Stomach smooth muscle (tissue), 2 donors: ENCODE data around the gene MAK.
A peak's percentile ranks its signal among the peaks of the same experiment; 100 is the strongest.
"Not testable (repeated sequence)": the region's sequence is repeated elsewhere in the genome, so short reads cannot be mapped to it uniquely, and the experiment has no call there.

Source experiments
- H3K27ac ChIP-seq: one replicate; pipeline ENCODE4 v1.7.0; 2013; ENCODE audit warnings: mild to moderate bottlenecking, low read length, inconsistent platforms
- H3K27me3 ChIP-seq, 2 donors: one replicate each; pipeline ENCODE4 v1.7.0; 2013; ENCODE audit warnings: low read length in 2 of 2; ENCODE audit not compliant: insufficient read depth in 2 of 2, control insufficient read depth in 1 of 2
- H3K36me3 ChIP-seq, 2 donors: one replicate each; pipeline ENCODE4 v1.7.0; 2013; ENCODE audit warnings: low read length in 2 of 2; ENCODE audit not compliant: control insufficient read depth in 2 of 2, insufficient read depth in 2 of 2
- H3K4me1 ChIP-seq: one replicate; pipeline ENCODE4 v1.7.0; 2013; ENCODE audit warnings: low read length; ENCODE audit not compliant: control insufficient read depth, insufficient read depth
- H3K4me3 ChIP-seq, 2 donors: one replicate each; pipeline ENCODE4 v1.7.0; 2013; ENCODE audit warnings: low read length in 2 of 2
- H3K9ac ChIP-seq, 2 donors: one replicate each; pipeline ENCODE4 v1.7.0; 2013; ENCODE audit warnings: low read length in 2 of 2, mild to moderate bottlenecking in 1 of 2
- H3K9me3 ChIP-seq, 2 donors: one replicate each; pipeline ENCODE4 v1.7.0; 2013; ENCODE audit warnings: low read length in 2 of 2; ENCODE audit not compliant: control insufficient read depth in 2 of 2
- donor health status: healthy.
- donor health status: Pancreatic carcinoma.

The MAK gene

DNA sequence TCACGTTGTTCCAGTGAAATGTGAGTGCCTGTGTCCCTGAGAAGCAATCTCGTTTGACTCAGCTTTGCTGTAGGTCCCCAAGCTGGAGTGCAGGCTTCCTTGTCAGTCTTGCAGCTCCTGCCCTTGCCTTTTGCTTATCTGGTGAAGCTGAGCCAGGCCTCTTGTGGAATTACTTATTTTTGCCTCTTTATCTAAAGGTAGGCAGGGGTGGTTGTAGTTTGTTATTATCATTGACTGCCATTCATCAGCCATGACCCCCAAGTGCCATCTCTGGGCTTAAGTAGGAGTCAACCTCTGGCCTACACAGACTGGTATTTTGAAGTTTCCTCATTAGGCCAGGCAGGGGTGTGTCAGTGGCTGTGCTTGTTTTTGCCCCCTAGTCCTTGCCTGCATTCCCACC is 88.6 kb downstream of the MAK start:
- peaks cover 22% of the 10 kb centered on the region for H3K4me1 ChIP-seq
- H3K4me3 ChIP-seq = peak overlapping the region in 1 of 2 donors; percentile 93
- H3K9me3 ChIP-seq = no peaks in the 10 kb centered on the region
- no peak overlapping the region for H3K27ac ChIP-seq
- H3K36me3 ChIP-seq = peaks cover 24 to 26% of the 10 kb centered on the region in 2 donors
- H3K27me3 ChIP-seq = no peaks in the 10 kb centered on the region
- no peak overlapping the region for H3K9ac ChIP-seq

DNA sequence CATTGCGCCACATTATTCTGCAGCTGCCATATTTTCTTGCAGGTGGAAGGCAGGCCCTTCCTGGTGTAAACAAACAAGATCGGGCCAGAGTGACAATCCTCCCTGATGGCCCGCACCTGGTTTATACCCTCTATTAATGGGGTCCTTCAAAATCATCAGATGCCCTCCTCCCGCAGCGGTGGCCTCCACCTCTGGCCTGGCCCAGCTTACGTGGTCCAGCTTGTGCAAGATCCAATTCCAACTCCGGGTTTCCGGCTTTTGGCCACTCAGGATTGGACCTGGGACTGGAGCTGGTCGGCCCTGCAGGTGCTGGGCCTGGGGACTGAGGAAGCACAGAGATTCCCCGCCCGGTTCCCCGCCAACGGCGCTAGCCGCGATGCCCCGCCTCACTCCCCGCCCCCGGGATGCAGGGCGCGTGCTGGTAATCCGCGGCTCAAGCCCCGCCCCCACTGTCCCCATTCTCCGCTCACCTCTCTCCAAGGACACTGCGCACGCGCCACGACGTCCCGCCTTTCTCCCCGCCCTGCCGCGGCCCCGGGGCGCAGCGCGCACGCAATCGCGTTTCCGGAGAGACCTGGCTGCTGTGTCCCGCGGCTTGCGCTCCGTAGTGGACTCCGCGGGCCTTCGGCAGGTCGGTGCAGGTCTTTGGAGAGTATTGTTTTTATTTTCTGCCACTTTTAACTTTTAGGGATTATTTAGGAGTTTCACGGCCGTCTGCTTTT is 90.9 kb downstream of the MAK start, which contains the start of gene TMEM14B:
Gene TMEM14B, plus strand, starts transcription at position 555 of the 722 bp plus-strand sequence. CDS start 1,441 bp downstream, outside the sequence.
- H3K27ac ChIP-seq = peak within 1 kb of the TSS; percentile 70
- H3K4me1 ChIP-seq = peaks cover 22% of the 10 kb centered on the region
- peak within 1 kb of the TSS; percentile 92 to 95 for H3K9ac ChIP-seq
- H3K9me3 ChIP-seq = no peaks in the 10 kb centered on the region
- H3K36me3 ChIP-seq = peaks cover 11 to 18% of the 10 kb centered on the region in 2 donors
- peak within 1 kb of the TSS; percentile 92 to 93 for H3K4me3 ChIP-seq
- H3K27me3 ChIP-seq = no peaks in the 10 kb centered on the region

- Histone ChIP-seq H3K27ac (peak overlapping the region; percentile 59), H3K9ac (peak overlapping the region; percentile 73 to 78)
Observed at GRCh38 chr6:10746915-10747250, 91.5 kb downstream of the MAK start.

DNA sequence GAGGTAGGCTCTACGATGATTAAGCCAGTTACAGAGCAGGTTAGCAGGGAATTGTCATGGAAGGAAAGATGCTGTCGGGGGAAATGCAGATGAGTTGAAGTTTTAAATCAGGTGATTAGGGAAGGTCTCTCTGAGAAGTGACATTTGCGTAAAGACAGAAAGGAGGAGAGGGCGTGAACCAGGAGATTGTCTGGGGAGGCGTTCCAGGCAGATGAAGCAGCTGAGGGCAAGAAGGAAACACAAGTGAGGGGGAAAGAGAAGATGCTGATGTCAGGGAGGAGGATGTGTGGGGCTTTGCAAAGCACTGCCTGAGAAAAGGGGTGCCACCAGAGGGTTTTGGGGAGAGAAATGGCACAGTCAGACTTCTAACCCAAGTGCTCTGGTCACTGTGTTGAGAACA is 93.2 kb downstream of the MAK start:
- Histone ChIP-seq H3K27ac (no peak overlapping the region), H3K4me3 (no peak overlapping the region), H3K9me3 (no peaks in the 10 kb centered on the region), H3K4me1 (peaks cover 22% of the 10 kb centered on the region), H3K27me3 (no peaks in the 10 kb centered on the region), H3K9ac (no peak overlapping the region), H3K36me3 (peaks cover 8 to 11% of the 10 kb centered on the region in 2 donors)

More at GRCh38 chr6:10746915-10747250, 91.5 kb downstream of the MAK start:
- Histone ChIP-seq H3K4me3 (peak overlapping the region; percentile 88 to 93), H3K4me1 (peaks cover 22% of the 10 kb centered on the region), H3K9me3 (no peaks in the 10 kb centered on the region), H3K27me3 (no peaks in the 10 kb centered on the region), H3K36me3 (peaks cover 15 to 18% of the 10 kb centered on the region in 2 donors)

- no peak overlapping the region for H3K4me3 ChIP-seq
- H3K4me1 ChIP-seq = peaks cover 10% of the 10 kb centered on the region
- no peak overlapping the region for H3K27ac ChIP-seq
- H3K36me3 ChIP-seq = peaks cover 2 to 9% of the 10 kb centered on the region in 2 donors
- no peaks in the 10 kb centered on the region for H3K9me3 ChIP-seq
- H3K27me3 ChIP-seq = no peaks in the 10 kb centered on the region
- no peak overlapping the region for H3K9ac ChIP-seq
Observed at GRCh38 chr6:10743515-10743914, 94.8 kb downstream of the MAK start.

- Histone ChIP-seq H3K27ac (no peak overlapping the region), H3K4me3 (no peak overlapping the region), H3K27me3 (no peaks in the 10 kb centered on the region), H3K9me3 (no peaks in the 10 kb centered on the region), H3K9ac (no peak overlapping the region), H3K36me3 (peaks cover 2 to 9% of the 10 kb centered on the region in 2 donors), H3K4me1 (peaks cover 3% of the 10 kb centered on the region)
Observed at GRCh38 chr6:10742251-10742650, 96.1 kb downstream of the MAK start.

DNA sequence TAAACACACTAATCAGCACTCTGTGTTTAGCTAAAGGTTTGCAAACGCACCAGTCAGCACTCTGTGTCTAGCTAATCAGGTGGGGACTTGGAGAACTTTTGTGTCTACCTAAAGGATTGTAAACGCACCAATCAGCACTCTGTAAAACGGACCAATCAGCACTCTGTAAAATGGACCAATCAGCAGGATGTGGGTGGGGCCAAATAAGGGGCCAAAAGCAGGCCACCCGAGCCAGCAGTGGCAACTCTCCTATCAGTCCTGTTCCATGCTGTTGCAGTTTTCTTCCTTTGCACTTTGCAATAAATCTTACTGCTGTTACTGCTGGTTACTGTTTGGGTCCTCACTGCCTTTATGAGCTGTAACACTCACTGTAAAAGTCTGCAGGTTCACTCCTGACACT is 96.7 kb downstream of the MAK start:
- not testable (repeated sequence) for H3K4me1 ChIP-seq, H3K36me3 ChIP-seq, H3K27me3 ChIP-seq, H3K4me3 ChIP-seq, H3K9ac ChIP-seq, H3K9me3 ChIP-seq, H3K27ac ChIP-seq

- no peak overlapping the region for H3K4me3 ChIP-seq
- H3K27me3 ChIP-seq = no peaks in the 10 kb centered on the region
- no peak overlapping the region for H3K27ac ChIP-seq
Observed at GRCh38 chr6:10740061-10740460, 98.3 kb downstream of the MAK start.

DNA sequence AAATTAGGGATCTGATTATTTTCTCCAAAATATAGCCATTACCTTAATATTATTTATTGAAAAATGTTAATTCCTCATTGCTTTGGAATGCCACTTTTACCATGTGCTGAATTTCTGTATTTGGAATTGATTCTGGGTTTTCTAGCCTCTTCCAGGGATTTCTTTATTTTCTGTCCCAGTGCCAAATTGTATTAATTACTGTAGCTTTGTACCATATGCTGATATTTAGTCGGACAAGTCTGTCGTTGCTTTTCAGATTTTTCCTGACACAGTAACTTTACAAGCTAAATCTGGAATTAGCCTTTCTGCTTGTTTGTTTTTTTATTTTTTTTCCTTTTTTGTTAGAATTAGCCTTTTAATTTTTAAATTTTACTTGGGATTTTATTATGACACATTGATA is 101.6 kb downstream of the MAK start:
- Histone ChIP-seq H3K4me1 (no peaks in the 10 kb centered on the region), H3K9me3 (no peaks in the 10 kb centered on the region), H3K27me3 (no peaks in the 10 kb centered on the region), H3K9ac (no peak overlapping the region), H3K27ac (no peak overlapping the region), H3K4me3 (no peak overlapping the region), H3K36me3 (peaks cover 12 to 17% of the 10 kb centered on the region in 2 donors)

More at GRCh38 chr6:10740061-10740460, 98.3 kb downstream of the MAK start:
- Histone ChIP-seq H3K36me3 (peaks cover 2 to 8% of the 10 kb centered on the region in 2 donors), H3K4me1 (no peaks in the 10 kb centered on the region), H3K9me3 (no peaks in the 10 kb centered on the region), H3K9ac (no peak overlapping the region)

DNA sequence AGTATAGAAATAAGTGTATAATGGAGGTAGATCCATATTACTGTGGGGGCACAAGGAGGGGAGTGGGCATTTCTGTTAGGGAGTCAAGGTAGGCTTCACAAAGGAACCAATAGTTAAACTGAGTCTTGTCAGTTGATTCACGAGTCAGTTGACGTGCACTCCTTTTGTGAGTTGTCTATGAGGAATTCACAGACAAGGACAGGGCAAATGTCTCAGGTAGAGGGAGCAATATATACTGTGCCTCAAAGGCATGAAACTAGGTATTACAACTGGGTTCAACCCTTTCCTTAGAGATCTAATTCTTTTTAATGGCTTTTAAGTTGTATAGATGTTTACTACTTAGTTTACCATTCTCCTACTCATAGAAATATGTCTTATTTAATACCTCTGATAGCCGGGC is 104.5 kb downstream of the MAK start:
- H3K9ac ChIP-seq = no peak overlapping the region
- H3K36me3 ChIP-seq = peaks cover 19% of the 10 kb centered on the region in 2 donors
- H3K27ac ChIP-seq = no peak overlapping the region
- no peaks in the 10 kb centered on the region for H3K4me1 ChIP-seq
- no peaks in the 10 kb centered on the region for H3K9me3 ChIP-seq
- no peaks in the 10 kb centered on the region for H3K27me3 ChIP-seq
- no peak overlapping the region for H3K4me3 ChIP-seq

DNA sequence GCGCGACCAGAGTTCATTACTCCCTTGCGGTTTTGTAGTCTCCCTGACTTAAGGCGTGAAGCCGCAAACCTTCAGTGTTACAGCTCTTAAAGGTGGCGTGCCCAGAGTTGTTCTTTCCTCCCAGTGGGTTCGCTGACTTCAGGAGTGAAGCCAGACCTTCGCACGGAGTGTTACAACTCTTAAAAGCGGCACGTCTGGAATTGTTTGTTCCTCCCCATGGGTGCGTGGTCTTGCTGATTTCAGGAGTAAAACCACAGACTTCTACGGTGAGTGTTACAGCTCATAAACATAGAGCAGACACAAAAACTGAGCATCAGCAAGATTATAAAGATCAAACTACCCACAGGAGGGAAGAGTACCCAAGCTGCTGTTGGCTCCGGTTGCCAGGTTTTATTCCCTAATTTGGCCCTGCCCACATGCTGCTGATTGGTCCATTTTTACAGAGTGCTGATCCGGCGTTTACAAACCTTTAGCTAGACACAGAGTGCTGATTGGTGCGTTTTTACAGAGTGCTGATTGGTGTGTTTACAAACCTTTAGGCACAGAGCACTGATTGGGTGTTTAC is 105.1 kb downstream of the MAK start:
- Histone ChIP-seq H3K27ac (no peak overlapping the region), H3K36me3 (peaks cover 19 to 21% of the 10 kb centered on the region in 2 donors), H3K4me3 (no peak overlapping the region)

More for the DNA sequence above, 105.1 kb downstream of the MAK start:
- Histone ChIP-seq H3K9ac (no peak overlapping the region), H3K27me3 (no peaks in the 10 kb centered on the region), H3K4me1 (no peaks in the 10 kb centered on the region), H3K9me3 (no peaks in the 10 kb centered on the region)
